Fibroblast of lung (primary cell): ENCODE results near the gene ARL5C. TPM values are rescaled to one million over a fixed set of nuclear protein-coding genes. Genes with fewer than 3 reads are reported as not detected.

Source experiments
- DNase-seq, 2 donors: peaks; one replicate each; pipeline versions ENCODE4 v3.0.0 to v3.0.0-alpha.2; 2010; ENCODE audit warnings: low read depth in 2 of 2
- H2AFZ ChIP-seq: 2 replicates; pipeline ENCODE4 v1.5.1; 2012; ENCODE audit warnings: low read length, control low read depth, inconsistent platforms
- H3K27ac ChIP-seq: 2 replicates; pipeline ENCODE4 v1.5.1; 2011; ENCODE audit warnings: low read length, control low read depth; ENCODE audit not compliant: insufficient read depth
- H3K27me3 ChIP-seq: 2 replicates; pipeline ENCODE4 v1.5.1; 2011; ENCODE audit warnings: mild to moderate bottlenecking, low read length; ENCODE audit not compliant: control insufficient read depth, insufficient read depth
- H3K36me3 ChIP-seq: 2 replicates; pipeline ENCODE4 v1.5.1; 2011; ENCODE audit warnings: low read length; ENCODE audit not compliant: control insufficient read depth, insufficient read depth
- H3K4me1 ChIP-seq: 2 replicates; pipeline ENCODE4 v1.5.1; 2011; ENCODE audit warnings: low read length; ENCODE audit not compliant: control insufficient read depth, insufficient read depth; ENCODE audit errors: extremely low read depth
- H3K4me2 ChIP-seq: 2 replicates; pipeline ENCODE4 v1.5.1; 2011; ENCODE audit warnings: low read length, control low read depth; ENCODE audit not compliant: insufficient read depth; ENCODE audit errors: extremely low read depth
- H3K4me3 ChIP-seq, 4 experiments: fragments of 200-600 bp in 1 of 4; sonication (generic) in 1 of 4; replicated peaks in 1 of 4; 2 replicates each; pipeline ENCODE4 v1.5.1; 2011 to 2016; ENCODE audit warnings: low read length in 4 of 4, low read depth in 3 of 4, mild to moderate bottlenecking in 3 of 4, control low read depth in 2 of 4, inconsistent platforms in 1 of 4, mixed read lengths in 1 of 4; ENCODE audit not compliant: insufficient read depth in 1 of 4; ENCODE audit errors: control extremely low read depth in 1 of 4
- H3K79me2 ChIP-seq: 2 replicates; pipeline ENCODE4 v1.5.1; 2012; ENCODE audit warnings: mild to moderate bottlenecking, low read length, inconsistent platforms; ENCODE audit not compliant: control insufficient read depth, insufficient read depth
- H3K9ac ChIP-seq: 2 replicates; pipeline ENCODE4 v1.5.1; 2011; ENCODE audit warnings: mild to moderate bottlenecking, low read length, control low read depth; ENCODE audit not compliant: insufficient read depth
- H3K9me3 ChIP-seq: 2 replicates; pipeline ENCODE4 v1.5.1; 2012; ENCODE audit warnings: low read depth, low read length; ENCODE audit not compliant: control insufficient read depth, insufficient read depth
- H4K20me1 ChIP-seq: 2 replicates; pipeline ENCODE4 v1.5.1; 2011; ENCODE audit warnings: low read length; ENCODE audit not compliant: control insufficient read depth, insufficient read depth; ENCODE audit errors: extremely low read depth
- CTCF ChIP-seq, 2 donors: IDR thresholded peaks in 1 of 2; conservative IDR thresholded peaks in 1 of 2; 1 replicate in 1 of 2; 2 replicates in 1 of 2; pipeline ENCODE4 v1.5.1; 2011 to 2012; ENCODE audit warnings: low read length in 2 of 2, control low read depth in 1 of 2, inconsistent platforms in 1 of 2, low read depth in 1 of 2, mild to moderate bottlenecking in 1 of 2
- EZH2 ChIP-seq: IDR thresholded peaks from 2 replicates; pipeline ENCODE4 v1.5.1; 2012; ENCODE audit warnings: low read length, control low read depth, mild to moderate bottlenecking; ENCODE audit errors: missing control alignments
- polyA plus RNA-seq, 2 donors: library from polyadenylated mRNA; depleted of rRNA in 1 of 2; stranded (reverse) in 1 of 2; unstranded in 1 of 2; fragments of >200 nt; gene quantifications; 2 replicates each; pipeline ENCODE4 v1.2.1, GENCODE V29; 2011 to 2012; ENCODE audit warnings: missing spikeins in 1 of 2
- total RNA-seq: library from RNA; depleted of rRNA; stranded (reverse); fragments of >200 nt; gene quantifications from 2 replicates; pipeline ENCODE4 v1.2.1, GENCODE V29; 2014

Gene ARL5C
- total and polyA plus RNA-seq, 2 donors (not counting 1 experiment from before 2014, with no cell fraction given) = not detected

- no peaks in the 10 kb centered on the region for H3K79me2 ChIP-seq
- H3K9me3 ChIP-seq = no peaks in the 10 kb centered on the region
- H3K27me3 ChIP-seq = peaks cover 17% of the 10 kb centered on the region
- no peak overlapping the region for H3K9ac ChIP-seq
- H3K4me3 ChIP-seq = no peak overlapping the region
- no peak overlapping the region for H2AFZ ChIP-seq
- no peaks in the 10 kb centered on the region for H4K20me1 ChIP-seq
- peaks cover 5% of the 10 kb centered on the region for H3K4me1 ChIP-seq
- no peak overlapping the region for H3K4me2 ChIP-seq
- no peak for TF ChIP-seq CTCF (conservative IDR thresholded peaks at IDR 0.05 in 1 of 2, IDR thresholded peaks at IDR 0.05 in 1 of 2; ENCODE audit: low read depth in 1 of 2, low read length in 2 of 2)
- TF ChIP-seq EZH2 = no peak
- H3K27ac ChIP-seq = no peak overlapping the region
- no peaks in the 10 kb centered on the region for H3K36me3 ChIP-seq
- DNase-seq = no peak
Observed at GRCh38 chr17:39107155-39107554, 58.8 kb downstream of the ARL5C start.

Other genes starting within 250 kb of the ARL5C start
- gene FBXO47, start 198.8 kb downstream of the ARL5C start, total RNA-seq = under 0.01 and 0.17 TPM in 2 replicates
- 0.05 TPM in 1 of 2 replicates, not detected in the other for gene FBXO47, start 198.8 kb downstream of the ARL5C start, polyA plus RNA-seq
- gene PLXDC1, start 14.5 kb downstream of the ARL5C start, total RNA-seq = 4.1 and 6.3 TPM in 2 replicates
- 4.7 and 5.8 TPM in 2 replicates for gene PLXDC1, start 14.5 kb downstream of the ARL5C start, polyA plus RNA-seq
- gene CACNB1, start 31.5 kb upstream of the ARL5C start, total RNA-seq = 2.3 and 5.9 TPM in 2 replicates
- gene CACNB1, start 31.5 kb upstream of the ARL5C start, polyA plus RNA-seq = 4.2 and 5.7 TPM in 2 replicates
- 1,378 and 1,996 TPM in 2 replicates for gene RPL19, start 34.1 kb upstream of the ARL5C start, total RNA-seq
- 1,814 and 2,237 TPM in 2 replicates for gene RPL19, start 34.1 kb upstream of the ARL5C start, polyA plus RNA-seq
- gene STAC2, start 59.8 kb upstream of the ARL5C start, total RNA-seq = under 0.01 TPM in 1 of 2 replicates, not detected in the other
- gene STAC2, start 59.8 kb upstream of the ARL5C start, polyA plus RNA-seq = 0.01 TPM in 1 of 2 replicates, not detected in the other
- gene FBXL20, start 235.5 kb upstream of the ARL5C start, total RNA-seq = 11.3 and 14.5 TPM in 2 replicates
- 4.2 and 7.6 TPM in 2 replicates for gene FBXL20, start 235.5 kb upstream of the ARL5C start, polyA plus RNA-seq